GM19328 (cell line): ENCODE measurements around the gene PPP1R3G.
"Not testable (repeated sequence)": the region's sequence is repeated elsewhere in the genome, so short reads cannot be mapped to it uniquely, and the experiment has no call there.

ENCODE experiments used
- ATAC-seq: cut with Tn5 transposase; IDR thresholded peaks from one replicate; pipeline ENCODE4 v1.9.1; 2021; ENCODE audit warnings: mild to moderate bottlenecking, moderate library complexity; ENCODE audit not compliant: unreplicated experiment

The PPP1R3G gene

GRCh38 chr6:5116243-5116991 is 31.3 kb downstream of the PPP1R3G start:
- ATAC-seq = no peak

- no peak for ATAC-seq
Observed at GRCh38 chr6:5119090-5119951, 34.2 kb downstream of the PPP1R3G start.

- ATAC-seq = no peak
Observed at GRCh38 chr6:5120011-5120410, 34.9 kb downstream of the PPP1R3G start.

- not testable (repeated sequence) for ATAC-seq
Observed at GRCh38 chr6:5120543-5120942, 35.4 kb downstream of the PPP1R3G start.

- no peak for ATAC-seq
Observed at GRCh38 chr6:5121479-5121878, 36.3 kb downstream of the PPP1R3G start.

GRCh38 chr6:5121956-5122355 is 36.8 kb downstream of the PPP1R3G start:
- no peak for ATAC-seq

- no peak for ATAC-seq
Observed at GRCh38 chr6:5122504-5123112, 37.5 kb downstream of the PPP1R3G start.

- ATAC-seq = no peak
Observed at GRCh38 chr6:5123296-5124143, 38.4 kb downstream of the PPP1R3G start.

- ATAC-seq = no peak
Observed at GRCh38 chr6:5124526-5124925, 39.4 kb downstream of the PPP1R3G start.

GRCh38 chr6:5125152-5126006 is 40.2 kb downstream of the PPP1R3G start:
- no peak for ATAC-seq

GRCh38 chr6:5126214-5126613 is 41.1 kb downstream of the PPP1R3G start:
- ATAC-seq = no peak

- no peak for ATAC-seq
Observed at GRCh38 chr6:5127106-5127687, 42.1 kb downstream of the PPP1R3G start.

GRCh38 chr6:5128351-5128750 is 43.2 kb downstream of the PPP1R3G start:
- no peak for ATAC-seq

- no peak for ATAC-seq
Observed at GRCh38 chr6:5130135-5130866, 45.2 kb downstream of the PPP1R3G start.

GRCh38 chr6:5132731-5133130 is 47.6 kb downstream of the PPP1R3G start:
- ATAC-seq = peak; percentile 71

- no peak for ATAC-seq
Observed at GRCh38 chr6:5133943-5134342, 48.8 kb downstream of the PPP1R3G start.

GRCh38 chr6:5135788-5136376 is 50.7 kb downstream of the PPP1R3G start:
- no peak for ATAC-seq

GRCh38 chr6:5136851-5137250 is 51.7 kb downstream of the PPP1R3G start:
- no peak for ATAC-seq
